Lower leg skin (tissue), 4 donors: ENCODE results near the gene ZNF326. TPM values are rescaled to one million over a fixed set of nuclear protein-coding genes. Genes with fewer than 3 reads are reported as not detected.

Source experiments
- DNase-seq, 2 donors: peaks; one replicate each; pipeline ENCODE4 v3.0.0-alpha.2; 2019; ENCODE audit warnings: low spot score in 2 of 2
- H3K4me3 ChIP-seq: fragments of 200-600 bp; sonication (generic); 2 replicates; pipeline ENCODE4 v1.5.1; 2017; ENCODE audit warnings: mild to moderate bottlenecking, low read depth; ENCODE audit not compliant: poor library complexity, severe bottlenecking
- CTCF ChIP-seq, 3 donors: fragments of 450-650 bp; IDR thresholded peaks; one replicate each; pipeline ENCODE4 v1.5.1; 2016; ENCODE audit warnings: antibody characterized with exemption in 3 of 3, mild to moderate bottlenecking in 3 of 3, moderate library complexity in 2 of 3
- POLR2A ChIP-seq, 2 donors: fragments of 450-650 bp; IDR thresholded peaks; one replicate each; pipeline ENCODE4 v1.6.1; 2016 to 2017; ENCODE audit warnings: antibody characterized with exemption in 2 of 2, mild to moderate bottlenecking in 1 of 2, moderate library complexity in 1 of 2
- WGBS, 2 donors: methylation state at CpG; one replicate each; pipeline ENCODE4 v1.1.5; 2018; 5-methylcytosine and 5-hydroxymethylcytosine counted together
- intact Hi-C: fragments of 100-400 bp; cut with DNase I; formaldehyde crosslinking; loops from one replicate; pipeline ENCODE4 v1.15.0; 2023; ENCODE audit warnings: low total_unique reads
- total RNA-seq, 4 donors: library from RNA; depleted of rRNA; stranded (reverse); fragments of >200 nt; gene quantifications; one replicate each; pipeline ENCODE4 v1.1.0, GENCODE V29; 2016

Gene ZNF326
- total RNA-seq, 4 donors from 2014 or later = 5.0 to 14.8 (median 9.1) TPM

GRCh38 chr1:89955311-89956205 lies 39.4 kb upstream of the ZNF326 start:
- WGBS, 2 donors = 97% methylated on average over 7 of the region's 7 CpGs
- no peak overlapping the region for H3K4me3 ChIP-seq
- no peak for DNase-seq
- TF ChIP-seq POLR2A (IDR thresholded peaks at IDR 0.05) = no peak
- no peak for TF ChIP-seq CTCF (IDR thresholded peaks at IDR 0.05)
- intact Hi-C loops = no loop called here

GRCh38 chr1:89957107-89957506 lies 37.8 kb upstream of the ZNF326 start:
- intact Hi-C loops = no loop called here
- no peak for TF ChIP-seq POLR2A (IDR thresholded peaks at IDR 0.05)
- TF ChIP-seq CTCF (IDR thresholded peaks at IDR 0.05) = no peak
- no peak for DNase-seq
- H3K4me3 ChIP-seq = no peak overlapping the region
- 21 to 41% methylated on average over 1 of the region's 1 CpG for WGBS, 2 donors

DNA sequence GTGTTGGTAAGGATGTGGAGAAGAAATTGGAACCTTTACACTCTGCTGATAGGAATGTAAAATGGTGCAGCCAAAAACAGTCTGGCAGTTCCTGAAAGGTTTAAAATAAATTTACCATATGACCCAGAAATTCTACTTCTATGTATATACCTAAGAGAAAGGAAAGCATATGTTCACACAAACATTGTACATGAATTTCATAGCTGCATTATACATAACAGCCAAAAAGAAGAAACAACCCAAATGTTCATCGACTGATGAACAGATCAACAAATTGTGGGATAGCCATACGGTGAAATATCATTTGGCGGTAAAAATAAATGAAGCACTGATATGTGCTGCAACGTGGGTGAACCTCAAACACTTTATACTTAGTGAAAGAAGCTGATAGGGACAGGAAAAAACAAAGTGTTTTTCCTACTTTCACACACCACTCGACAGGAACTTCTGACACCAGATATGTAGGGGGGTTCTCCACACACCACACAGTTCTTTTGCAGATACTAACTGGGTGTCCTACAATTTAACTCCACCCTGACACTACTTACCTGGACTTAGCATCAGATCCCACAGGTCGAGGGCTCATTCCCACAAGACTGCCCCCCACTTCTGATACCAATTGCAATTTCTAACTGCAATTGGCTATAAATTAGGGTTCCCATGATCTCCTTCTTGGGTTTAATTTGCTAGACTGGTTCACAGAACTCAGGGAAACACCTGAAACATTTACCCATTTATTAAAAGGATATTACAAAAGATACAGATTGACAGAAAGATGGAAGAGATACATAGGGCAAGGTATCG lies 35.9 kb upstream of the ZNF326 start:
- TF ChIP-seq POLR2A (IDR thresholded peaks at IDR 0.05) (no peak), CTCF (IDR thresholded peaks at IDR 0.05) (no peak)
- intact Hi-C loops = no loop called here
- 89 to 92% methylated on average over 7 of the region's 7 CpGs for WGBS, 2 donors
- no peak overlapping the region for H3K4me3 ChIP-seq
- DNase-seq = no peak

DNA sequence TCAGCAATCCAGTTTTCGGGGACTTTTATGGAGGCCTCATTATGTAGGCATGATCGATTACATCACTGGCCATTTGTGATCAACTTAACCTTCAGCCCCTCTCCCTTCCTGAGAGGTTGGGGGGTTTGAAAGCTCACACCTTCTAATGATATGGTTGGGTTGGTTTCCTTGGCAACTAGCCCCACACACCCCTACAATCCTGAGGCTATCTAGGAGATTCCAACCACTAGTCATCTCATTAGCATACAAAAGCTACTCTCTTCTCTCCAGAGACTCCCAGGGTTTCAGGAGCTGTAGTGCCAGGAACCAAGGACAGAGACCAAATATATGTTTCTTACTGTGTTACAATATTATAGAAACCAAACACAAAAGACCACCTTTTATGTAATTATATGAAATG lies 35.2 kb upstream of the ZNF326 start:
- DNase-seq = no peak
- intact Hi-C loops = no loop called here
- no peak for TF ChIP-seq POLR2A (IDR thresholded peaks at IDR 0.05)
- TF ChIP-seq CTCF (IDR thresholded peaks at IDR 0.05) = no peak
- H3K4me3 ChIP-seq = no peak overlapping the region
- WGBS, 2 donors = 88 to 92% methylated on average over 2 of the region's 2 CpGs

- DNase-seq = no peak
- intact Hi-C loops = no loop called here
- no peak for TF ChIP-seq POLR2A (IDR thresholded peaks at IDR 0.05)
- no peak for TF ChIP-seq CTCF (IDR thresholded peaks at IDR 0.05)
- H3K4me3 ChIP-seq = no peak overlapping the region
- 67 to 73% methylated on average over 6 of the region's 6 CpGs for WGBS, 2 donors
Measured at GRCh38 chr1:89962024-89962741, 32.7 kb upstream of the ZNF326 start.
